GM23338 (cell line): Measurements from ENCODE around the gene NCR2. TPM values are rescaled to one million over a fixed set of nuclear protein-coding genes. Genes with fewer than 3 reads are reported as not detected.

Source experiments
- ATAC-seq: fragments of 200-7000 bp; cut with Tn5 transposase; 3 replicates; pipeline ENCODE4 v1.9.1; 2020
- DNase-seq: peaks from one replicate; pipeline ENCODE4 v3.0.0-alpha.2; 2015; ENCODE audit warnings: low spot score
- H2AFZ ChIP-seq: fragments of 200-600 bp; sonication (generic); 2 replicates; pipeline ENCODE4 v1.8.0; 2016; ENCODE audit warnings: antibody characterized with exemption, mild to moderate bottlenecking, moderate library complexity
- H3F3A ChIP-seq: fragments of 200-600 bp; sonication (generic); replicated peaks from 2 replicates; pipeline ENCODE4 v1.8.0; 2017; ENCODE audit warnings: antibody characterized with exemption, mixed run types, low read depth
- H3K27ac ChIP-seq: fragments of 200-600 bp; sonication (generic); 2 replicates; pipeline ENCODE4 v1.6.1; 2016; ENCODE audit warnings: low read depth
- H3K27me3 ChIP-seq: fragments of 200-600 bp; sonication (generic); 2 replicates; pipeline ENCODE4 v1.8.0; 2016; ENCODE audit warnings: mild to moderate bottlenecking, mixed run types, moderate library complexity; ENCODE audit not compliant: insufficient read depth
- H3K36me3 ChIP-seq: fragments of 200-600 bp; sonication (generic); 2 replicates; pipeline ENCODE4 v1.8.0; 2016; ENCODE audit warnings: mild to moderate bottlenecking; ENCODE audit not compliant: insufficient read depth
- H3K4me1 ChIP-seq: fragments of 200-600 bp; sonication (generic); 2 replicates; pipeline ENCODE4 v1.8.0; 2016; ENCODE audit warnings: mild to moderate bottlenecking, moderate library complexity; ENCODE audit not compliant: insufficient read depth
- H3K4me2 ChIP-seq: fragments of 200-600 bp; sonication (generic); 2 replicates; pipeline ENCODE4 v1.7.1; 2017; ENCODE audit warnings: mixed run types
- H3K4me3 ChIP-seq: fragments of 200-600 bp; sonication (generic); 2 replicates; pipeline ENCODE4 v1.6.1; 2016; ENCODE audit warnings: mixed run types
- H3K79me2 ChIP-seq: fragments of 200-600 bp; sonication (generic); replicated peaks from 2 replicates; pipeline ENCODE4 v1.8.0; 2017; ENCODE audit warnings: mild to moderate bottlenecking; ENCODE audit not compliant: insufficient read depth
- H3K9me2 ChIP-seq: fragments of 200-600 bp; sonication (generic); 2 replicates; pipeline ENCODE4 v1.8.0; 2017; ENCODE audit not compliant: insufficient read depth
- H4K20me1 ChIP-seq: fragments of 200-600 bp; sonication (generic); replicated peaks from 2 replicates; pipeline ENCODE4 v1.8.0; 2017; ENCODE audit warnings: mild to moderate bottlenecking; ENCODE audit not compliant: insufficient read depth
- H3K27ac Mint-ChIP-seq: 2 replicates; pipeline ENCODE4 v1.8.0; 2020; ENCODE audit warnings: inconsistent platforms, mild to moderate bottlenecking, moderate library complexity, mixed read lengths
- H3K27me3 Mint-ChIP-seq: 3 replicates; pipeline ENCODE4 v1.8.0; 2022; ENCODE audit warnings: low read depth, mild to moderate bottlenecking, moderate library complexity, mixed read lengths, inconsistent platforms; ENCODE audit not compliant: insufficient read depth, poor library complexity
- H3K36me3 Mint-ChIP-seq: 3 replicates; pipeline ENCODE4 v1.8.0; 2021; ENCODE audit warnings: low read depth, mild to moderate bottlenecking, inconsistent platforms, moderate library complexity, mixed read lengths
- H3K4me1 Mint-ChIP-seq: 3 replicates; pipeline ENCODE4 v1.8.0; 2020; ENCODE audit warnings: mild to moderate bottlenecking, inconsistent platforms, mixed read lengths
- H3K4me3 Mint-ChIP-seq: 3 replicates; pipeline ENCODE4 v1.8.0; 2021; ENCODE audit warnings: moderate library complexity, mild to moderate bottlenecking, inconsistent platforms, mixed read lengths
- H3K9me3 Mint-ChIP-seq: 3 replicates; pipeline ENCODE4 v1.8.0; 2020; ENCODE audit warnings: moderate library complexity, mild to moderate bottlenecking, inconsistent platforms, mixed read lengths
- CREB1 ChIP-seq: fragments of 250-450 bp; sonication (Bioruptor Pico); IDR thresholded peaks from 2 replicates; pipeline ENCODE4 v1.5.0; 2020; ENCODE audit warnings: low read depth, mild to moderate bottlenecking, moderate library complexity
- EZH2 ChIP-seq: fragments of 200-600 bp; sonication (generic); IDR thresholded peaks from one replicate; pipeline ENCODE4 v1.8.0; 2017; ENCODE audit warnings: antibody characterized with exemption, mild to moderate bottlenecking, low read depth; ENCODE audit not compliant: unreplicated experiment
- JUNB ChIP-seq: IDR thresholded peaks from one replicate; pipeline ENCODE4 v1.6.1; 2016; ENCODE audit warnings: antibody characterized with exemption; ENCODE audit not compliant: unreplicated experiment
- NANOG ChIP-seq: IDR thresholded peaks from 2 replicates; pipeline ENCODE4 v1.6.1; 2016; ENCODE audit warnings: antibody characterized with exemption, borderline replicate concordance
- POLR2AphosphoS5 ChIP-seq: IDR thresholded peaks from 2 replicates; pipeline ENCODE4 v1.6.1; 2016; ENCODE audit warnings: antibody characterized with exemption, low read depth
- STAT1 ChIP-seq: IDR thresholded peaks from one replicate; pipeline ENCODE4 v1.6.1; 2016; ENCODE audit warnings: antibody characterized with exemption; ENCODE audit not compliant: unreplicated experiment
- ZNF114 ChIP-seq: fragments of 250-450 bp; sonication (Bioruptor Pico); IDR thresholded peaks from 2 replicates; pipeline ENCODE4 v1.5.0; 2020; ENCODE audit warnings: mild to moderate bottlenecking, moderate library complexity
- ZNF331 ChIP-seq: fragments of 250-450 bp; sonication (Bioruptor Pico); IDR thresholded peaks from 2 replicates; pipeline ENCODE4 v1.5.0; 2020; ENCODE audit warnings: low read depth, mild to moderate bottlenecking, moderate library complexity
- polyA plus RNA-seq: library from polyadenylated mRNA; unstranded; fragments of >200 nt; fragmentation: Nextera tagmentation; extraction: Ambion mirVana; gene quantifications from 2 replicates; pipeline ENCODE4 v1.2.1, GENCODE V29; 2016
- total RNA-seq: library from RNA; depleted of rRNA; stranded (reverse); fragments of >200 nt; shearing (Covaris generic); gene quantifications from 2 replicates; pipeline ENCODE4 v1.2.3, GENCODE V29; 2014
- TF ChIP-seq, protein P1 (sequence below): IDR thresholded peaks from one replicate; pipeline ENCODE4 v1.6.1; 2018; ENCODE audit warnings: antibody characterized with exemption; ENCODE audit not compliant: unreplicated experiment
- TF ChIP-seq, protein P2 (sequence below), 2 experiments: fragments of 200-600 bp in 1 of 2; sonication (generic) in 1 of 2; conservative IDR thresholded peaks; 2 replicates each; pipeline versions ENCODE4 v1.5.1 to v1.6.1; 2016 to 2017; ENCODE audit warnings: antibody characterized with exemption in 2 of 2, low read depth in 2 of 2, mild to moderate bottlenecking in 2 of 2, moderate library complexity in 1 of 2
- TF ChIP-seq, protein P3 (sequence below): IDR thresholded peaks from 2 replicates; pipeline ENCODE4 v1.6.1; 2016; ENCODE audit warnings: antibody characterized with exemption

NCR2 gene
- total and polyA plus RNA-seq, 2 experiments from 2014 or later, result not detected

DNA sequence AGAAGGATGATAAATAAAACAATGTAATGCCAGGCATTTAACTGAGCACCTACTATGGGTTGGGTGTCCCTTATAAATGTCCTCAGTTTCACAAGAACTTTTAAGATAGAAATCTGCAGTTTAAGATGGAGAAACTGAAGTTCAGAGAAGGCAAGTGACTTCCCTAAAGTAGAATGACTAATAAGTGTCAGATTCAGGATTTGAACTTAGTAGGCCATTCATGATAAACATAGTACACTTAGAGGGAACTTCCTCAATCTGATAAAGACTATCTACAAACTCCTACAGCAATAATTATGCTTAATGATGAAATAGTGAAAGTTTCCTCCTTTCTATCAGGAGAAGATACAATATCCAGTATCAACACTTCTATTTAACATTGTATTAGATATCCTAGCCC is 43.9 kb downstream of the NCR2 start:
- Histone ChIP-seq H3K36me3 (no peaks in the 10 kb centered on the region), H3F3A (0 out of 2 replicates have a peak, but pooled peaks cover 11% of the 10 kb centered on the region), H3K4me1 (peaks cover 22% of the 10 kb centered on the region), H3K79me2 (no peaks in the 10 kb centered on the region), H3K27me3 (peaks cover 97% of the 10 kb centered on the region), H2AFZ (no peak overlapping the region), H3K4me3 (no peak overlapping the region), H3K4me2 (no peak overlapping the region), H3K27ac (no peak overlapping the region), H4K20me1 (peaks cover 3% of the 10 kb centered on the region), H3K9me2 (no peaks in the 10 kb centered on the region)
- Mint-ChIP-seq H3K4me3 (no peak overlapping the region), H3K4me1 (peaks cover 20% of the 10 kb centered on the region), H3K9me3 (no peaks in the 10 kb centered on the region; the same call in 2 of the 3 replicates), H3K27ac (no peak overlapping the region), H3K36me3 (no peaks in the 10 kb centered on the region), H3K27me3 (peaks cover 62% of the 10 kb centered on the region)
- no peak for DNase-seq
- TF ChIP-seq ZNF114 (CRISPR knock-in tag) (no peak), EZH2 (peak; percentile 35)
- TF ChIP-seq, protein P1, sequence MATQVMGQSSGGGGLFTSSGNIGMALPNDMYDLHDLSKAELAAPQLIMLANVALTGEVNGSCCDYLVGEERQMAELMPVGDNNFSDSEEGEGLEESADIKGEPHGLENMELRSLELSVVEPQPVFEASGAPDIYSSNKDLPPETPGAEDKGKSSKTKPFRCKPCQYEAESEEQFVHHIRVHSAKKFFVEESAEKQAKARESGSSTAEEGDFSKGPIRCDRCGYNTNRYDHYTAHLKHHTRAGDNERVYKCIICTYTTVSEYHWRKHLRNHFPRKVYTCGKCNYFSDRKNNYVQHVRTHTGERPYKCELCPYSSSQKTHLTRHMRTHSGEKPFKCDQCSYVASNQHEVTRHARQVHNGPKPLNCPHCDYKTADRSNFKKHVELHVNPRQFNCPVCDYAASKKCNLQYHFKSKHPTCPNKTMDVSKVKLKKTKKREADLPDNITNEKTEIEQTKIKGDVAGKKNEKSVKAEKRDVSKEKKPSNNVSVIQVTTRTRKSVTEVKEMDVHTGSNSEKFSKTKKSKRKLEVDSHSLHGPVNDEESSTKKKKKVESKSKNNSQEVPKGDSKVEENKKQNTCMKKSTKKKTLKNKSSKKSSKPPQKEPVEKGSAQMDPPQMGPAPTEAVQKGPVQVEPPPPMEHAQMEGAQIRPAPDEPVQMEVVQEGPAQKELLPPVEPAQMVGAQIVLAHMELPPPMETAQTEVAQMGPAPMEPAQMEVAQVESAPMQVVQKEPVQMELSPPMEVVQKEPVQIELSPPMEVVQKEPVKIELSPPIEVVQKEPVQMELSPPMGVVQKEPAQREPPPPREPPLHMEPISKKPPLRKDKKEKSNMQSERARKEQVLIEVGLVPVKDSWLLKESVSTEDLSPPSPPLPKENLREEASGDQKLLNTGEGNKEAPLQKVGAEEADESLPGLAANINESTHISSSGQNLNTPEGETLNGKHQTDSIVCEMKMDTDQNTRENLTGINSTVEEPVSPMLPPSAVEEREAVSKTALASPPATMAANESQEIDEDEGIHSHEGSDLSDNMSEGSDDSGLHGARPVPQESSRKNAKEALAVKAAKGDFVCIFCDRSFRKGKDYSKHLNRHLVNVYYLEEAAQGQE, result no peak
- ATAC-seq, result no peak

DNA sequence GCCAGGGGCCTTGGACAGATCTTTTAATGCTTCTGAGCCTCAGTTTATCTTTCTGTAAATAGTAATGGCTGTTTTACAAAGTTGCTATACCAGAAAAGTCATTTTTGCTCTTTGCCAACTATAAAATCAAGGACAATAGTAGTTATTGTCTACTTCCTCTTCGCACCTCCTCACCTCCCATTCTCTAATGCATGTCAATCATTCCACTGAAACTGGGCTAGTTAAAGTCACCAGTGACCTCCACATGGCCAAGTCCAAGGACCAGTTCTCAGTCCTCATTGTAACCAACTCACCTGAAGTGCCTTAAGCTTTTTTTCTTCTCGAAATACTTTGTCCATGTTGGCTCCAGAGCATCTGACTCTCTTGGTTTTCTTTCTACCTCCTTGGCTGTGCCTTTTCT is 51.2 kb downstream of the NCR2 start:
- Histone ChIP-seq H4K20me1 (0 out of 2 replicates have a peak, but pooled peaks cover 3% of the 10 kb centered on the region), H3K27ac (no peak overlapping the region), H3K4me3 (no peak overlapping the region), H3F3A (no peaks in the 10 kb centered on the region), H3K4me1 (no peaks in the 10 kb centered on the region), H2AFZ (no peak overlapping the region), H3K27me3 (peaks cover 79% of the 10 kb centered on the region), H3K4me2 (no peak overlapping the region), H3K36me3 (no peaks in the 10 kb centered on the region), H3K79me2 (no peaks in the 10 kb centered on the region), H3K9me2 (no peaks in the 10 kb centered on the region)
- Mint-ChIP-seq H3K9me3 (no peaks in the 10 kb centered on the region; the same call in 2 of the 3 replicates), H3K36me3 (no peaks in the 10 kb centered on the region), H3K4me3 (no peak overlapping the region), H3K27ac (no peak overlapping the region), H3K27me3 (peaks cover 16% of the 10 kb centered on the region), H3K4me1 (no peaks in the 10 kb centered on the region)
- DNase-seq (no peak), ATAC-seq (no peak)
- no peak for TF ChIP-seq POLR2AphosphoS5
- TF ChIP-seq, protein P2, sequence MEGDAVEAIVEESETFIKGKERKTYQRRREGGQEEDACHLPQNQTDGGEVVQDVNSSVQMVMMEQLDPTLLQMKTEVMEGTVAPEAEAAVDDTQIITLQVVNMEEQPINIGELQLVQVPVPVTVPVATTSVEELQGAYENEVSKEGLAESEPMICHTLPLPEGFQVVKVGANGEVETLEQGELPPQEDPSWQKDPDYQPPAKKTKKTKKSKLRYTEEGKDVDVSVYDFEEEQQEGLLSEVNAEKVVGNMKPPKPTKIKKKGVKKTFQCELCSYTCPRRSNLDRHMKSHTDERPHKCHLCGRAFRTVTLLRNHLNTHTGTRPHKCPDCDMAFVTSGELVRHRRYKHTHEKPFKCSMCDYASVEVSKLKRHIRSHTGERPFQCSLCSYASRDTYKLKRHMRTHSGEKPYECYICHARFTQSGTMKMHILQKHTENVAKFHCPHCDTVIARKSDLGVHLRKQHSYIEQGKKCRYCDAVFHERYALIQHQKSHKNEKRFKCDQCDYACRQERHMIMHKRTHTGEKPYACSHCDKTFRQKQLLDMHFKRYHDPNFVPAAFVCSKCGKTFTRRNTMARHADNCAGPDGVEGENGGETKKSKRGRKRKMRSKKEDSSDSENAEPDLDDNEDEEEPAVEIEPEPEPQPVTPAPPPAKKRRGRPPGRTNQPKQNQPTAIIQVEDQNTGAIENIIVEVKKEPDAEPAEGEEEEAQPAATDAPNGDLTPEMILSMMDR (conservative IDR thresholded peaks at IDR 0.05; ENCODE audit: low read depth in 2 of 2), result no peak
- no peak for TF ChIP-seq JUNB
- TF ChIP-seq, protein P1, result no peak
- TF ChIP-seq NANOG, result no peak
- no peak for TF ChIP-seq ZNF114 (CRISPR knock-in tag)
- no peak for TF ChIP-seq CREB1 (CRISPR knock-in tag)
- TF ChIP-seq STAT1, result no peak
- TF ChIP-seq, protein P3, sequence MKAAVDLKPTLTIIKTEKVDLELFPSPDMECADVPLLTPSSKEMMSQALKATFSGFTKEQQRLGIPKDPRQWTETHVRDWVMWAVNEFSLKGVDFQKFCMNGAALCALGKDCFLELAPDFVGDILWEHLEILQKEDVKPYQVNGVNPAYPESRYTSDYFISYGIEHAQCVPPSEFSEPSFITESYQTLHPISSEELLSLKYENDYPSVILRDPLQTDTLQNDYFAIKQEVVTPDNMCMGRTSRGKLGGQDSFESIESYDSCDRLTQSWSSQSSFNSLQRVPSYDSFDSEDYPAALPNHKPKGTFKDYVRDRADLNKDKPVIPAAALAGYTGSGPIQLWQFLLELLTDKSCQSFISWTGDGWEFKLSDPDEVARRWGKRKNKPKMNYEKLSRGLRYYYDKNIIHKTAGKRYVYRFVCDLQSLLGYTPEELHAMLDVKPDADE, result no peak
- no peak for TF ChIP-seq EZH2
- no peak for TF ChIP-seq ZNF331
